Adipocyte (in vitro differentiated cells): Measurements from ENCODE around the gene ADCY4.
A peak's percentile ranks its signal among the peaks of the same experiment; 100 is the strongest.
"Not testable (repeated sequence)": the region's sequence is repeated elsewhere in the genome, so short reads cannot be mapped to it uniquely, and the experiment has no call there.

ENCODE experiments used
- DNase-seq: peaks from one replicate; pipeline ENCODE4 v3.0.0-alpha.2; 2015; ENCODE audit warnings: low read depth
- H3K27me3 ChIP-seq: replicated peaks from 2 replicates; pipeline ENCODE4 v1.7.0; 2013; ENCODE audit warnings: mild to moderate bottlenecking, low read length, moderate library complexity; ENCODE audit not compliant: control insufficient read depth, insufficient read depth
- H3K36me3 ChIP-seq: 2 replicates; pipeline ENCODE4 v1.7.0; 2013; ENCODE audit warnings: low read length, mild to moderate bottlenecking, moderate library complexity; ENCODE audit not compliant: control insufficient read depth, insufficient read depth, severe bottlenecking
- H3K4me1 ChIP-seq: 2 replicates; pipeline ENCODE4 v1.7.0; 2013; ENCODE audit warnings: mild to moderate bottlenecking, low read length, moderate library complexity; ENCODE audit not compliant: control insufficient read depth, insufficient read depth
- H3K4me3 ChIP-seq: 2 replicates; pipeline ENCODE4 v1.7.0; 2013; ENCODE audit warnings: mild to moderate bottlenecking, low read length, moderate library complexity
- H3K9ac ChIP-seq: 2 replicates; pipeline ENCODE4 v1.7.0; 2013; ENCODE audit warnings: mild to moderate bottlenecking, low read length, moderate library complexity
- H3K9me3 ChIP-seq: 2 replicates; pipeline ENCODE4 v1.7.0; 2013; ENCODE audit warnings: mild to moderate bottlenecking, low read length, moderate library complexity; ENCODE audit not compliant: control insufficient read depth

ADCY4 gene

DNA sequence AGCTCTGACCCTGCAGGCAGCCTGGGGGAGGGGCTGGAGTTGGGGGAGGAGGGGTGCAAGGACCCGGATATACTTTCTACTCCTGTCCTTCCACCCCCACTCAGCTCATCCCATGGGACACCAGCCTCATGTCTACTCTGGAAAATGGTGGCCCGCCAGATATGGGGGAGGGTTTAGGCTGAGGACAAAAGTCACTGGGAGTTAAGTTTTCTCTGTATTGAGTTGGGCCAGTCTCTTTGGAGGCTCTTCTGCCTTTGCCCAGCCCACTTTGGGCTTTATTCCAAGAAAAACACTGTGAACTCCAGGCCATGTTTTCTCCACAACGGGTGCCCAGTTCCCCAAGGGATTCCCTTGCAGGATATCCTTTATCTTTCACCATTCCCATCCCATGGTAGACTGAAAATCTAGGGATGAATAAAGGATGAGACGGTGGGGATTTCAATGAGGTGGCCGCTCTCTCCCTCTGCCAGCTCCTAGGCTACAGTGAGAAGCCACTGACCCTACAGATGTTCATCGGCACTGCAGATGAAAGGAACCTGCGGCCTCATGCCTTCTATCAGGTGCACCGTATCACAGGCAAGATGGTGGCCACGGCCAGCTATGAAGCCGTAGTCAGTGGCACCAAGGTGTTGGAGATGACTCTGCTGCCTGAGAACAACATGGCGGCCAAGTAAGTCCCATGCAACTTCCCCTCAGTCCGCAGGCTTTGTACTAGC, 38.0 kb upstream of the ADCY4 start:
- Histone ChIP-seq H3K4me1 (peaks cover 23% of the 10 kb centered on the region), H3K9me3 (no peaks in the 10 kb centered on the region), H3K4me3 (no peak overlapping the region), H3K9ac (no peak overlapping the region), H3K27me3 (no peaks in the 10 kb centered on the region), H3K36me3 (peaks cover 23% of the 10 kb centered on the region)
- no peak for DNase-seq

DNA sequence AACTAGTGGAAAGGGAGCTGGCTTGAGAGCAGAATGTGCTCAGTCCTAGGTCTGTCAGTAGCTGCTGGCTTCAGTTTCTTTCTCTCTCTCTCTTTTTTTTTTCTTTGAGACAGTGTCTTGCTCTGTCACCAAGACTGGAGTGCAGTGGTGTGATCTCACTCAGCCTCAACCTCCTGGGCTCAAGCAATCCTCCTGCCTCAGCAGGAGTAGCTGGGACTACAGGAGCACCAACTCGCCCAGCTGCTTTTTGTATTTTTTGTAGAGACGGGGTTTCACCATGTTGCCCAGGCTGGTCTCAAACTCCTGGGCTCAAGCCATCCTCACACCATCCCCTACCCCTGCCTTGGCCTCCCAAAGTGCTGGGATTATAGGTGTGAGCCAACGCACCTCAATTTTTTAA, 36.7 kb upstream of the ADCY4 start:
- not testable (repeated sequence) for DNase-seq, H3K9me3 ChIP-seq, H3K4me3 ChIP-seq, H3K27me3 ChIP-seq, H3K9ac ChIP-seq
- Histone ChIP-seq H3K4me1 (peaks cover 28% of the 10 kb centered on the region), H3K36me3 (peaks cover 22% of the 10 kb centered on the region)

DNA sequence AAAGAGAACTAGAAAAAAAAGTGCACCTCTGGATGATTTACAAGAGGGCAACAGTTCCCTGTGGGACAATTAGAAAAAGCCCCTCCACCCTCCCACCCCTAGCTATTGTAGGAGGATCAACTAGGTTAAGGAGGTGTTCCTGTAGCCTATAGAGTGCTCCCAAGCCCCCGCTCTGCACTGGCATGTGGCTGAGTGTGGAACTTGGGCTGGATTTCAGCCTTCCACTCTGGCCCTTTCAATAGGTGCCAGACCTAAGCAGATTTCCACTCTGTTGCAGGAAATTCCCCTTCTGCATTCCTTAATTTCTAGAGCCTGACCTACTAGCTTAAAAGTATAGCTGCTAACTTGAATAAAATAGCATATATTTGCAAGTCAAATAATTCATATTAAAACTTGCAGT, 35.9 kb upstream of the ADCY4 start:
- no peaks in the 10 kb centered on the region for H3K9me3 ChIP-seq
- no peak for DNase-seq
- no peak overlapping the region for H3K4me3 ChIP-seq
- H3K4me1 ChIP-seq, result peaks cover 33% of the 10 kb centered on the region
- H3K9ac ChIP-seq, result no peak overlapping the region
- H3K27me3 ChIP-seq, result no peaks in the 10 kb centered on the region
- H3K36me3 ChIP-seq, result peaks cover 19% of the 10 kb centered on the region

DNA sequence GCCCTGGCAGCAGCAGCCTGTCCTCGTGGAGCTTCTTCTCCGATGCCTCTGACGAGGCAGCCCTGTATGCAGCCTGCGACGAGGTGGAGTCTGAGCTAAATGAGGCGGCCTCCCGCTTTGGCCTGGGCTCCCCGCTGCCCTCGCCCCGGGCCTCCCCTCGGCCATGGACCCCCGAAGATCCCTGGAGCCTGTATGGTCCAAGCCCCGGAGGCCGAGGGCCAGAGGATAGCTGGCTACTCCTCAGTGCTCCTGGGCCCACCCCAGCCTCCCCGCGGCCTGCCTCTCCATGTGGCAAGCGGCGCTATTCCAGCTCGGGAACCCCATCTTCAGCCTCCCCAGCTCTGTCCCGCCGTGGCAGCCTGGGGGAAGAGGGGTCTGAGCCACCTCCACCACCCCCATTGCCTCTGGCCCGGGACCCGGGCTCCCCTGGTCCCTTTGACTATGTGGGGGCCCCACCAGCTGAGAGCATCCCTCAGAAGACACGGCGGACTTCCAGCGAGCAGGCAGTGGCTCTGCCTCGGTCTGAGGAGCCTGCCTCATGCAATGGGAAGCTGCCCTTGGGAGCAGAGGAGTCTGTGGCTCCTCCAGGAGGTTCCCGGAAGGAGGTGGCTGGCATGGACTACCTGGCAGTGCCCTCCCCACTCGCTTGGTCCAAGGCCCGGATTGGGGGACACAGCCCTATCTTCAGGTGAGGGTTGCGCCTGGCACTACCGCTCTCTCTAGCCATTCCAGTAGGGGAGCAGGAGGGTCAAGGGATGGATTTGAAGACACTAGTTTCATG, 35.2 kb upstream of the ADCY4 start:
- H3K9me3 ChIP-seq, result no peaks in the 10 kb centered on the region
- peaks cover 40% of the 10 kb centered on the region for H3K4me1 ChIP-seq
- peaks cover 15% of the 10 kb centered on the region for H3K36me3 ChIP-seq
- H3K4me3 ChIP-seq, result no peak overlapping the region
- H3K27me3 ChIP-seq, result no peaks in the 10 kb centered on the region
- H3K9ac ChIP-seq, result no peak overlapping the region
- no peak for DNase-seq

DNA sequence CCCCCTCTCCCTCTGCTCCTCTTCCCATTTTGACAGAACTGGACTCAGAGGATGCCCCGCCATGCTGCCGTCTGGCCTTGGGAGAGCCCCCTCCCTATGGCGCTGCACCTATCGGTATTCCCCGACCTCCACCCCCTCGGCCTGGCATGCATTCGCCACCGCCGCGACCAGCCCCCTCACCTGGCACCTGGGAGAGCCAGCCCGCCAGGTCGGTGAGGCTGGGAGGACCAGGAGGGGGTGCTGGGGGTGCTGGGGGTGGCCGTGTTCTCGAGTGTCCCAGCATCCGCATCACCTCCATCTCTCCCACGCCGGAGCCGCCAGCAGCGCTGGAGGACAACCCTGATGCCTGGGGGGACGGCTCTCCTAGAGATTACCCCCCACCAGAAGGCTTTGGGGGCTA, 34.6 kb upstream of the ADCY4 start:
- Histone ChIP-seq H3K4me1 (peaks cover 42% of the 10 kb centered on the region), H3K9ac (peak overlapping the region; percentile 94), H3K9me3 (no peaks in the 10 kb centered on the region), H3K36me3 (peaks cover 11% of the 10 kb centered on the region), H3K4me3 (peak overlapping the region; percentile 88), H3K27me3 (no peaks in the 10 kb centered on the region)
- DNase-seq, result no peak

DNA sequence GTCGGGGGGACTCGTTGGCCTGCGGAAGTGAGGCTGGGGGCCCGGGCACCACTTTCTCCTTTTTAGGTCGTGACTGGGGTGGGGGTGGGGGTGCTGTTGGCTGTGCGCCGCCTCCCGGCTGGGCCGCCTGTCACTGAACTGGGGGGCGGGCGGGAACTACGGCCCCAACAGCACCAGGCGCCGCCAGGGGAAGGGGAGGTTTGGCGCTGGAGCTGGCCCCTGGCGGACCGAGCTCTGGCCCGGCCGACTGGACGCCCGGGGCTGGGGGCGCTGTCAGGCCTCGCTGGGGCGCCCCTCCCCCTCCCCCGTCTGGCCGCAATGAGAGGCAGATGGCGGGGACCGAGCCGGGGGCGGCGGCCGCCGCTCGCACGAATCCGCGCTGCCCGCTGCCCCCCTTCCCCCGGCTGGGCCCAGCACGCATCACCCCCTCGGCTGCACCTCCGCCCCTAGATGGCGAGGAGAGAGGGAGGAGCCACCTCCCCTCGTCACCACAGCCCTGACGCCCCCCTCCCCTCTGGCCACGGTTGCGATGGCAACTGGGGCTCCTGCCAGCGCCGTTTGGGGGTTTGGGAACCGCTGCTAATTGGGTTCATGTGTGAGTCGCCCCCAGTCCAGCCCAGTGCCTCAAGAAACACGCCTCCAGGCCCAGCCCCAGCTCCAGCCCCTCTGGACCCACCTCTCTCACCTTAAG, 33.8 kb upstream of the ADCY4 start:
- Histone ChIP-seq H3K4me1 (peaks cover 42% of the 10 kb centered on the region), H3K9ac (peak overlapping the region; percentile 94), H3K27me3 (no peaks in the 10 kb centered on the region), H3K4me3 (peak overlapping the region; percentile 88), H3K36me3 (peaks cover 8% of the 10 kb centered on the region), H3K9me3 (no peaks in the 10 kb centered on the region)
- peak; percentile 95 for DNase-seq

DNA sequence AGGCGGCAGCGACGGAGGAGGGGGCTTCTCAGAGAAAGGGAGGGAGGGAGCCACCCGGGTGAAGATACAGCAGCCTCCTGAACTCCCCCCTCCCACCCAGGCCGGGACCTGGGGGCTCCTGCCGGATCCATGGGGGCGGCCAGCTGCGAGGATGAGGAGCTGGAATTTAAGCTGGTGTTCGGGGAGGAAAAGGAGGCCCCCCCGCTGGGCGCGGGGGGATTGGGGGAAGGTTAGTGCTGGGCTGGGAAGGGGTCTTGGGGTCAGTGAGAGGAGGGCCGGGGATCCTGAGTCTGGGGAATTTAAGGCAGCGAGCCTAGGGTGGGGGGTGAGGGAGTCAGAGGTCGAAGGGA, 33.3 kb upstream of the ADCY4 start:
- H3K36me3 ChIP-seq, result peaks cover 3% of the 10 kb centered on the region
- H3K4me1 ChIP-seq, result peaks cover 42% of the 10 kb centered on the region
- H3K9ac ChIP-seq, result peak overlapping the region; percentile 94
- H3K4me3 ChIP-seq, result peak overlapping the region; percentile 88
- H3K9me3 ChIP-seq, result no peaks in the 10 kb centered on the region
- no peak for DNase-seq
- H3K27me3 ChIP-seq, result no peaks in the 10 kb centered on the region

DNA sequence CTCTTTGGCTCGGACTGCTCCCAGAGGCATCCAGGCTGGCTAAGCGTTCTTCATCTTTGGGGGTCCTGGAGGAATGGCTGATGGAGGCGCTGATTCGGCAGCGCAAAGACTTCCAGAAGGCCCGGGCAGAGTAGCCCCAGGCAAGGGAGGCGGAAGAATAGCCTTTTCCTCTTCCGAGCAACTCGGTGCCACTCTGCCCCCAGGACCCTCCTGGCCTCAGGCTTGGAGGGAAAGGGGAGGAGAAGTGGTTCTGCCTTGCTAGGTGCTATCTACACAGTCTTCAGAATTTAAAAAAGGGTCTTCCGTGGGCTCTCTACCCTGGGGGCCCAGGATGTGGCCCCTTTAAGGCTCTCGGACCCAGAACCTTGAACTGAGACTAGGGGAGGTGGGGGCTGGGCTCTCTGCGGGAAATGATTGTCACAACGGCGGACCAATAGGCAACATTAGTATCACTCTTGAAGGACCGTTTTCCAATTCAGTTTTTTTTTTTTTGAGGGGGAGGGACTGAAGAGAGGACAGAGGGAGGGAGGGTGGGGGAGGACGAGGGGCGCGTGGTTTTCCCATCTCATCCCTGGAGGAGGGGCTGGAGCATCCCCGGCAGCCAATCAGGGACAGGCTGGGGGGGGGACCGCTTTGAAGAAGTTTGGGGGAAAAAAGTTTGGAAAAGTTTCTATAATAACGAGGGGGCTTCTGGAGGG, 32.8 kb upstream of the ADCY4 start, which contains the start of gene NFATC4:
NFATC4 (plus strand) TSS at position 671 of the 698 bp plus-strand sequence. CDS start 157 bp downstream, outside the sequence.
- peaks cover 40% of the 10 kb centered on the region for H3K4me1 ChIP-seq
- H3K27me3 ChIP-seq, result no peaks in the 10 kb centered on the region
- no peaks in the 10 kb centered on the region for H3K36me3 ChIP-seq
- no peaks in the 10 kb centered on the region for H3K9me3 ChIP-seq
- DNase-seq, result peak; percentile 99
- peak within 1 kb of the TSS; percentile 94 for H3K9ac ChIP-seq
- H3K4me3 ChIP-seq, result peak within 1 kb of the TSS; percentile 88

DNA sequence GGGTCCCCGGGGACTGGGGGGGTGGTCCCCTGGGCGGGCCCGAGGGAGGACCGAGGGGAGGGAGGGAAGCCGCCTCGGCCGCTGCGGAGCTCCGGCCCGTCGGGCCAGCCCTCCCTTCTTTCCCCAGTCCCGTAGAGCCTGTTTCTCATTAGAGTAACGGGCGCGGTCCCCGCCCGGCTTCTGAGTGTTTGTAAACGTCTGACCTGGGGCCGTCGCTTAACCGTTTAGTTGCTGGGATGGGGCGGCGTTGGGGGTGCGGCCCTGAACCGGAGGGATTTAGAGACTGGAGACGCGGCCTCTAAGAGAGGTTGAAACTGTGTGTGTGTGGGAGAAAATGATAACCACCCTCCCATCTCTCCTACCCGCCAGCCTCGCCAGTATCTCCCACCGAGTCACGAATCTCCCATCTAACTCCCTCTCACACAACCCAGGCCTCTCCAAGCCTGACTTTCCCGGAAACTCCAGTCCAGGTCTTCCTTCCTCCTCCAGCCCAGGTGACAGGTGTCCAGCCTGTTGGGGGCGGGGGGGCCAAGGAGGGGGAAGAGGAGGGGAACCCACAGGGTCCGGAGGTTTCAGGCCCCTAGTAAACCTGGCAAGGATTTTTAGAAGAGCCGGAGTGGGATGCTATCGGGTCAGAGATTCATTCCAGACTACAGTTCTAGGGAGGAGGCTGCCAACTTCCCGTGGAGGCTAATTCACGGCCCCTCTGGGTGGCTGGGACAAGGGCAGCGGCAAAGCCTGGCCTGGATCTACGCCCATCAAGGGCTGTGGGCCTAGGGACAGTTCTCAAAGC, 32.0 kb upstream of the ADCY4 start:
- no peaks in the 10 kb centered on the region for H3K27me3 ChIP-seq
- H3K9me3 ChIP-seq, result no peaks in the 10 kb centered on the region
- peak overlapping the region; percentile 85 for H3K9ac ChIP-seq
- peaks cover 33% of the 10 kb centered on the region for H3K4me1 ChIP-seq
- H3K4me3 ChIP-seq, result peak overlapping the region; percentile 81
- no peaks in the 10 kb centered on the region for H3K36me3 ChIP-seq
- peak; percentile 89 for DNase-seq

DNA sequence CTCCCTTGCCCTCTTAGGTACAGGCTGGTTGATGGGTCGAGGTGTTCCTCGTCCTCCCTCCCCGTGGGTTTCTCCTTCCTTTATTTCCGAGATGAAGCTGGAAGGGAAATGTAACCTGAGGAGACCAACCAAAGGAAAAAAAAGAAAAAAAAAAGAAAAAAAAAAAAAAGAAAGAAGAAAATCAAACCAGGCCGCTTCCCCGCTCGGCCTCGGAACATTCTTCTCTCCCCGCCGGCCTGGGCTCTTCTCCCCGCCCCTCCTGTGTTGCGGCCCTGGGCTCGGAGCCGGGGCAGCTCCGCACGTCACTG, 31.5 kb upstream of the ADCY4 start:
- Histone ChIP-seq H3K36me3 (no peaks in the 10 kb centered on the region), H3K27me3 (no peaks in the 10 kb centered on the region), H3K4me3 (peak overlapping the region; percentile 81), H3K9ac (peak overlapping the region; percentile 85), H3K4me1 (peaks cover 30% of the 10 kb centered on the region), H3K9me3 (no peaks in the 10 kb centered on the region)
- DNase-seq, result peak; percentile 99
